H9 (cell line): ENCODE measurements around the gene COL19A1. TPM values are rescaled to one million over a fixed set of nuclear protein-coding genes. Genes with fewer than 3 reads are reported as not detected.

Source experiments
- DNase-seq: peaks from one replicate; pipeline ENCODE4 v3.0.0-alpha.2; 2017
- H2AFZ ChIP-seq: one replicate; pipeline ENCODE4 v1.6.1; 2013; ENCODE audit warnings: mild to moderate bottlenecking, low read length, control low read depth, moderate library complexity
- H2AK5ac ChIP-seq: 2 replicates; pipeline ENCODE4 v1.6.1; 2013; ENCODE audit warnings: low read length, control low read depth, mixed read lengths; ENCODE audit not compliant: insufficient read length
- H2BK120ac ChIP-seq: one replicate; pipeline ENCODE4 v1.6.1; 2013; ENCODE audit warnings: low read depth, mild to moderate bottlenecking, low read length, control low read depth, inconsistent platforms; ENCODE audit not compliant: poor library complexity, severe bottlenecking
- H2BK12ac ChIP-seq: 2 replicates; pipeline ENCODE4 v1.6.1; 2013; ENCODE audit warnings: low read length, control low read depth, mixed read lengths, low read depth; ENCODE audit not compliant: insufficient read length
- H2BK15ac ChIP-seq: 2 replicates; pipeline ENCODE4 v1.6.1; 2013; ENCODE audit warnings: low read depth, low read length, control low read depth
- H2BK20ac ChIP-seq: one replicate; pipeline ENCODE4 v1.6.1; 2013; ENCODE audit warnings: low read depth, mild to moderate bottlenecking, low read length, control low read depth, inconsistent platforms; ENCODE audit not compliant: poor library complexity, severe bottlenecking
- H2BK5ac ChIP-seq: 2 replicates; pipeline ENCODE4 v1.6.1; 2013; ENCODE audit warnings: low read length, control low read depth, mixed read lengths; ENCODE audit not compliant: insufficient read length
- H3K14ac ChIP-seq: 2 replicates; pipeline ENCODE4 v1.6.1; 2013; ENCODE audit warnings: low read length, control low read depth; ENCODE audit not compliant: insufficient read depth
- H3K18ac ChIP-seq: 2 replicates; pipeline ENCODE4 v1.6.1; 2013; ENCODE audit warnings: low read depth, mild to moderate bottlenecking, mixed read lengths, low read length, control low read depth; ENCODE audit not compliant: insufficient read length
- H3K23ac ChIP-seq: 2 replicates; pipeline ENCODE4 v1.6.1; 2013; ENCODE audit warnings: low read length, control low read depth, mixed read lengths, low read depth; ENCODE audit not compliant: insufficient read length
- H3K23me2 ChIP-seq: 2 replicates; pipeline ENCODE4 v1.6.1; 2013; ENCODE audit warnings: low read depth, mild to moderate bottlenecking, mixed read lengths, low read length, control low read depth; ENCODE audit not compliant: insufficient read length, poor library complexity, severe bottlenecking
- H3K27ac ChIP-seq: 2 replicates; pipeline ENCODE4 v1.5.1; 2013; ENCODE audit warnings: low read length, control low read depth, mixed read lengths, low read depth; ENCODE audit not compliant: insufficient read length
- H3K27me3 ChIP-seq: 2 replicates; pipeline ENCODE4 v1.6.1; 2013; ENCODE audit warnings: low read length, control low read depth, inconsistent platforms; ENCODE audit not compliant: insufficient read depth
- H3K4ac ChIP-seq: 2 replicates; pipeline ENCODE4 v1.6.1; 2013; ENCODE audit warnings: low read depth, mild to moderate bottlenecking, control low read depth, inconsistent platforms, low read length, moderate library complexity
- H3K4me1 ChIP-seq: 2 replicates; pipeline ENCODE4 v1.6.1; 2013; ENCODE audit warnings: low read length, control low read depth, inconsistent platforms; ENCODE audit not compliant: insufficient read depth
- H3K4me2 ChIP-seq: 2 replicates; pipeline ENCODE4 v1.6.1; 2013; ENCODE audit warnings: low read length, control low read depth, mixed read lengths; ENCODE audit not compliant: insufficient read length, insufficient read depth
- H3K56ac ChIP-seq: 2 replicates; pipeline ENCODE4 v1.6.1; 2013; ENCODE audit warnings: low read depth, mild to moderate bottlenecking, mixed read lengths, low read length, control low read depth; ENCODE audit not compliant: insufficient read length
- H3K79me1 ChIP-seq: 2 replicates; pipeline ENCODE4 v1.6.1; 2013; ENCODE audit warnings: low read depth, mild to moderate bottlenecking, moderate library complexity, low read length, control low read depth, inconsistent platforms; ENCODE audit not compliant: insufficient read depth, poor library complexity, severe bottlenecking
- H3K79me2 ChIP-seq: 2 replicates; pipeline ENCODE4 v1.6.1; 2013; ENCODE audit warnings: low read length, control low read depth, inconsistent platforms; ENCODE audit not compliant: insufficient read depth
- H3K9ac ChIP-seq: 2 replicates; pipeline ENCODE4 v1.6.1; 2013; ENCODE audit warnings: low read length, control low read depth, mixed read lengths; ENCODE audit not compliant: insufficient read length; ENCODE audit errors: extremely low read depth
- H3K9me3 ChIP-seq: one replicate; pipeline ENCODE4 v1.6.1; 2013; ENCODE audit warnings: low read depth, low read length, inconsistent platforms; ENCODE audit not compliant: control insufficient read depth
- H3T11ph ChIP-seq: one replicate; pipeline ENCODE4 v1.6.1; 2013; ENCODE audit warnings: mild to moderate bottlenecking, low read length, control low read depth, inconsistent platforms
- H4K20me1 ChIP-seq: one replicate; pipeline ENCODE4 v1.6.1; 2013; ENCODE audit not compliant: control insufficient read depth, insufficient read length, insufficient read depth
- H4K5ac ChIP-seq: 2 replicates; pipeline ENCODE4 v1.6.1; 2013; ENCODE audit warnings: low read depth, mild to moderate bottlenecking, mixed read lengths, low read length, control low read depth; ENCODE audit not compliant: insufficient read length
- H4K8ac ChIP-seq: replicated peaks from 2 replicates; pipeline ENCODE4 v1.6.1; 2013; ENCODE audit warnings: low read length, control low read depth, mixed read lengths, low read depth; ENCODE audit not compliant: insufficient read length
- H4K91ac ChIP-seq: 2 replicates; pipeline ENCODE4 v1.6.1; 2013; ENCODE audit warnings: low read depth, mild to moderate bottlenecking, moderate library complexity, mixed read lengths, low read length, control low read depth; ENCODE audit not compliant: insufficient read length
- H3K27ac Mint-ChIP-seq, 3 experiments: 2 replicates in 2 of 3; 3 replicates in 1 of 3; pipeline ENCODE4 v1.8.0; 2020 to 2021; ENCODE audit warnings: mixed read lengths in 3 of 3, mild to moderate bottlenecking in 1 of 3, moderate library complexity in 1 of 3
- H3K27me3 Mint-ChIP-seq: 2 replicates; pipeline ENCODE4 v1.8.0; 2021; ENCODE audit warnings: low read depth, mild to moderate bottlenecking, moderate library complexity, mixed read lengths
- H3K36me3 Mint-ChIP-seq, 3 experiments: 2 replicates in 2 of 3; 3 replicates in 1 of 3; pipeline ENCODE4 v1.8.0; 2020 to 2021; ENCODE audit warnings: low read depth in 3 of 3, mixed read lengths in 3 of 3; ENCODE audit not compliant: insufficient read depth in 1 of 3
- H3K4me1 Mint-ChIP-seq, 2 experiments: 2 replicates each; pipeline ENCODE4 v1.8.0; 2020; ENCODE audit warnings: mixed read lengths in 2 of 2
- H3K4me3 Mint-ChIP-seq, 2 experiments: 2 replicates in 1 of 2; 3 replicates in 1 of 2; pipeline ENCODE4 v1.8.0; 2020 to 2021; ENCODE audit warnings: mild to moderate bottlenecking in 2 of 2, mixed read lengths in 2 of 2, moderate library complexity in 1 of 2
- H3K9me3 Mint-ChIP-seq, 2 experiments: 2 replicates in 1 of 2; 3 replicates in 1 of 2; pipeline ENCODE4 v1.8.0; 2020; ENCODE audit warnings: mild to moderate bottlenecking in 2 of 2, mixed read lengths in 2 of 2, moderate library complexity in 1 of 2
- CTCF ChIP-seq: fragments of 200-600 bp; sonication (generic); conservative IDR thresholded peaks from 3 replicates; pipeline ENCODE4 v1.8.0; 2021; ENCODE audit warnings: antibody characterized with exemption, mild to moderate bottlenecking
- WGBS: extraction: QIAGEN DNeasy Blood & Tissue Kit; methylation state at CpG from one replicate; pipeline ENCODE4 v1.1.7; 2013; ENCODE audit warnings: missing lambda C conversion rate, low lambda C conversion rate, mixed read lengths; ENCODE audit not compliant: insufficient read length; ENCODE audit errors: extremely low coverage; 5-methylcytosine and 5-hydroxymethylcytosine counted together
- total RNA-seq: library from RNA; stranded (reverse); gene quantifications from 2 replicates; pipeline ENCODE4 v1.2.1, GENCODE V29; 2021

Gene COL19A1
- total RNA-seq, 1 experiment from 2014 or later = not detected

- Histone ChIP-seq H3K23me2 (no peaks in the 10 kb centered on the region), H2BK12ac (no peak overlapping the region), H3K14ac (no peak overlapping the region), H4K8ac (no peak overlapping the region), H3K79me2 (no peaks in the 10 kb centered on the region), H3K56ac (no peak overlapping the region), H3K4me2 (no peak overlapping the region), H3K27ac (no peak overlapping the region), H2AFZ (no peak overlapping the region), H2BK20ac (no peak overlapping the region), H4K5ac (no peak overlapping the region), H3K23ac (no peak overlapping the region), H3K18ac (no peak overlapping the region), H3T11ph (no peak overlapping the region), H3K9ac (no peak overlapping the region), H3K9me3 (no peaks in the 10 kb centered on the region), H3K79me1 (no peaks in the 10 kb centered on the region), H2BK120ac (no peak overlapping the region), H2BK5ac (no peak overlapping the region), H2AK5ac (no peak overlapping the region), H3K4ac (no peak overlapping the region), H4K20me1 (no peaks in the 10 kb centered on the region), H3K4me1 (no peaks in the 10 kb centered on the region), H3K27me3 (no peaks in the 10 kb centered on the region), H4K91ac (no peak overlapping the region), H2BK15ac (no peak overlapping the region)
- no peak for TF ChIP-seq CTCF
- Mint-ChIP-seq H3K27ac (no peak overlapping the region), H3K9me3 (no peaks in the 10 kb centered on the region), H3K4me1 (no peaks in the 10 kb centered on the region), H3K27me3 (no peaks in the 10 kb centered on the region), H3K36me3 (no peaks in the 10 kb centered on the region), H3K4me3 (no peak overlapping the region)
- no peak for DNase-seq
- no CpG with 5 or more reads among the region's 2 CpGs for WGBS
These were observed 356.0 kb downstream of the COL19A1 start for GRCh38 chr6:70222439-70222749.
